Measurements from ENCODE around the gene C17orf100.

C17orf100 gene

DNA sequence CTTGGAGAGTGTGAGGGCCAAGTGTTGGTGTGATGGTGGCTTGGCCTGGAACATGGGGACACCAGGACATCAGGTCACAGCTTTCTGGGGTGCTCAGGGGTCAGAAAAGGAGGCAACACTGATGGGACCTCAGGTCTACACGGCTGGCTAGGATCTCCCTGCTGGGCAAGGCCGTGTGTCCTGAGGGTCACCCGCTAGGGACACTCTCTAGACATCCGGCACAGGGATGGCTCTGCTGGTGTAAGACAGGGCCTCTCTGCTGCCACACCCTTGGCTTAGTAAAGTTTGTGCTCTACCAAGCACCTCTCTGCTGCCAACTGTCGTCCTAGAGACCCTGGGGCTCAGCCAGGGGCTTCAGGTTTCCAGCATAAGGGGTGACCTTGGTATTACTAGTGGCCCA lies 45.3 kb downstream of the C17orf100 start:
- H3F3A ChIP-seq (ENCODE audit: low read depth): no peaks in the 10 kb centered on the region
- H3K79me2 ChIP-seq (ENCODE audit: insufficient read depth, low read length): no peaks in the 10 kb centered on the region
- no peaks in the 10 kb centered on the region for H4K20me1 ChIP-seq (ENCODE audit: insufficient read depth, low read length, poor library complexity, severe bottlenecking)
- no peaks in the 10 kb centered on the region for H3K36me3 ChIP-seq (ENCODE audit: insufficient read depth, low read length)
- TF ChIP-seq EZH2phosphoT487 (IDR thresholded peaks at IDR 0.05; ENCODE audit: borderline replicate concordance): no peak
- TF ChIP-seq, protein P1, sequence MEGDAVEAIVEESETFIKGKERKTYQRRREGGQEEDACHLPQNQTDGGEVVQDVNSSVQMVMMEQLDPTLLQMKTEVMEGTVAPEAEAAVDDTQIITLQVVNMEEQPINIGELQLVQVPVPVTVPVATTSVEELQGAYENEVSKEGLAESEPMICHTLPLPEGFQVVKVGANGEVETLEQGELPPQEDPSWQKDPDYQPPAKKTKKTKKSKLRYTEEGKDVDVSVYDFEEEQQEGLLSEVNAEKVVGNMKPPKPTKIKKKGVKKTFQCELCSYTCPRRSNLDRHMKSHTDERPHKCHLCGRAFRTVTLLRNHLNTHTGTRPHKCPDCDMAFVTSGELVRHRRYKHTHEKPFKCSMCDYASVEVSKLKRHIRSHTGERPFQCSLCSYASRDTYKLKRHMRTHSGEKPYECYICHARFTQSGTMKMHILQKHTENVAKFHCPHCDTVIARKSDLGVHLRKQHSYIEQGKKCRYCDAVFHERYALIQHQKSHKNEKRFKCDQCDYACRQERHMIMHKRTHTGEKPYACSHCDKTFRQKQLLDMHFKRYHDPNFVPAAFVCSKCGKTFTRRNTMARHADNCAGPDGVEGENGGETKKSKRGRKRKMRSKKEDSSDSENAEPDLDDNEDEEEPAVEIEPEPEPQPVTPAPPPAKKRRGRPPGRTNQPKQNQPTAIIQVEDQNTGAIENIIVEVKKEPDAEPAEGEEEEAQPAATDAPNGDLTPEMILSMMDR (conservative IDR thresholded peaks at IDR 0.05; ENCODE audit: low read length): no peak
- no peak overlapping the region for H2AFZ ChIP-seq (ENCODE audit: low read length)
- H3K4me3 ChIP-seq (ENCODE audit: low read length, poor library complexity, severe bottlenecking): no peak overlapping the region
- no peaks in the 10 kb centered on the region for H3K27me3 ChIP-seq (ENCODE audit: insufficient read depth, low read length, poor library complexity, severe bottlenecking)
- no peaks in the 10 kb centered on the region for H3K9me3 ChIP-seq (ENCODE audit: insufficient read depth, low read depth, low read length)
- H3K9ac ChIP-seq (ENCODE audit: low read depth, low read length, poor library complexity, severe bottlenecking): no peak overlapping the region
- H3K4me2 ChIP-seq (ENCODE audit: low read depth, low read length, poor library complexity, severe bottlenecking): no peak overlapping the region
- no peaks in the 10 kb centered on the region for H3K4me1 ChIP-seq (ENCODE audit: insufficient read depth, low read length, poor library complexity, severe bottlenecking)
- H3K9me2 ChIP-seq (replicated peaks; ENCODE audit: low read depth, low read length): no peaks in the 10 kb centered on the region

DNA sequence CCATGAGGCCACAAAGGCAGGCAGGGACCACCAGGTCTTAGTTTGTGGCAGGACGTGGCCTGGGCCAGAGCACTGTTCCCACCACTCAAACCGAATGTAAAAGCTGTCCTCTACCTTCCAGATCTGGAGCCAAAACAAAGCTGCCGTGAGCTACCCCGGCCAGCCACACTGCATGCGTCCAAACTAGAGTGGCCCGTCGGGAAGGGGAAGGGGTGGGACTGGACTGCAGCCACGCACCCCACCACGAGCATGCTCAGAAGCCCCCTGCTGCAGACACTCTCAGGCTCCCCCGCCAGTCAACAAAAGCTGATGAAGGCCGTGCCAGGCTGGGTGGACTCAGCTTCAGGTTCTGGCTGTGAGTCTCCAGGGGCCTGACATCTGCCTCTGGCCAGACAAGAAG lies 46.4 kb downstream of the C17orf100 start:
- Histone ChIP-seq H3K36me3 (ENCODE audit: insufficient read depth, low read length) (no peaks in the 10 kb centered on the region), H3K27me3 (ENCODE audit: insufficient read depth, low read length, poor library complexity, severe bottlenecking) (no peaks in the 10 kb centered on the region), H3F3A (ENCODE audit: low read depth) (no peaks in the 10 kb centered on the region)

DNA sequence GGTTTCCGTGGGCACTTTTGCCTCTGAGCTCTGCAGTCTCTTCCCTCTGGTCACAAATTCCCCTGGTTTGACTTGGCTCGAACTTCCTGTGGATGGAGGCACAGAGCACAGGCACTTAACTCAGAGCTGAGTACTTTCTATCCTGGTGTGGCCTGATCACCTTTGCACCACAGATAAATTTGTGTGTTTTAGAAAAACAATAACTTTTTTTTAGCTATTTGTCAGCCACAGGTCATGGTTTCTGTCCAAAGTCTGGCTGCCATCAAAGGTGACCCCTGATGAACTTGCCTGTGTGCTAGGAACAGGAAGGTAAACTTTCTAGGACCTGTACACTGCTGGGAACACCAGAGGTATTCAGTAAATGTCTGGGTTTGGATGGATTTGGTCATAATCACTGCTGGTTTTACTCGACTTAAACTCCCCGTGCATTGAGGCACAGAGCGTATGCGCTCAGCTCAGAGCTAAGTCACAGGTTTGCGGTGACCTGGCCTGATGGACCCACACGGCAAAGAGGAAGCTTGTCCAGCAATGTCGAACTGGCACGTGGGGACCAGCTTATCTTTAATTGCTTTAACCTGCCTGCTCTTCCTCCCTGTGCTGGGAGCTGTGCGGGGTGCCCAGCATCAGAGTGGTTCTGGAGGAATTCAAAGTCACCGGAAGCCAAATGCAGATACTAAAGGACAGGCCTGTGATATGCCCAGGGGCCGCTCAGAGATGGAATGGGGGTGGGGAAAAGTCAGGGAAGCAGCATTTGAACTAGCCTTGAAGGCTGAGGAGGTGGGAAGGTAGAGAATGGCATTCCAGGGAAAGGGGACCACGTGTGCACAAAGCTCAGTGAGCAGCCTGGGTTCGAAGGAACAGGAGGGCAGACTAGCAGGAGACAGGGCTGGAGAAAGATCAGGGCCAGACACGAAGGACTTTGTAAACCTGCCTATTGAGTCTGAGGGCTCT lies 48.7 kb downstream of the C17orf100 start:
- Histone ChIP-seq H3K4me3 (ENCODE audit: low read length, poor library complexity, severe bottlenecking) (no peak overlapping the region), H3K79me2 (ENCODE audit: insufficient read depth, low read length) (no peaks in the 10 kb centered on the region), H3K27me3 (ENCODE audit: insufficient read depth, low read length, poor library complexity, severe bottlenecking) (no peaks in the 10 kb centered on the region), H3K9ac (ENCODE audit: low read depth, low read length, poor library complexity, severe bottlenecking) (no peak overlapping the region), H3K4me2 (ENCODE audit: low read depth, low read length, poor library complexity, severe bottlenecking) (no peak overlapping the region), H3K9me3 (ENCODE audit: insufficient read depth, low read depth, low read length) (no peaks in the 10 kb centered on the region), H3K36me3 (ENCODE audit: insufficient read depth, low read length) (no peaks in the 10 kb centered on the region), H3K9me2 (replicated peaks; ENCODE audit: low read depth, low read length) (no peaks in the 10 kb centered on the region), H3K4me1 (ENCODE audit: insufficient read depth, low read length, poor library complexity, severe bottlenecking) (no peaks in the 10 kb centered on the region), H2AFZ (ENCODE audit: low read length) (no peak overlapping the region), H3F3A (ENCODE audit: low read depth) (no peaks in the 10 kb centered on the region), H4K20me1 (ENCODE audit: insufficient read depth, low read length, poor library complexity, severe bottlenecking) (no peaks in the 10 kb centered on the region)
- TF ChIP-seq, protein P1 (conservative IDR thresholded peaks at IDR 0.05; ENCODE audit: low read length): no peak
- no peak for TF ChIP-seq EZH2phosphoT487 (IDR thresholded peaks at IDR 0.05; ENCODE audit: borderline replicate concordance)

More for the DNA sequence above, 46.4 kb downstream of the C17orf100 start:
- Histone ChIP-seq H3K4me2 (ENCODE audit: low read depth, low read length, poor library complexity, severe bottlenecking) (no peak overlapping the region), H3K9me3 (ENCODE audit: insufficient read depth, low read depth, low read length) (no peaks in the 10 kb centered on the region), H3K4me1 (ENCODE audit: insufficient read depth, low read length, poor library complexity, severe bottlenecking) (no peaks in the 10 kb centered on the region), H3K4me3 (ENCODE audit: low read length, poor library complexity, severe bottlenecking) (no peak overlapping the region), H2AFZ (ENCODE audit: low read length) (no peak overlapping the region), H3K9me2 (replicated peaks; ENCODE audit: low read depth, low read length) (no peaks in the 10 kb centered on the region), H4K20me1 (ENCODE audit: insufficient read depth, low read length, poor library complexity, severe bottlenecking) (no peaks in the 10 kb centered on the region), H3K9ac (ENCODE audit: low read depth, low read length, poor library complexity, severe bottlenecking) (no peak overlapping the region), H3K79me2 (ENCODE audit: insufficient read depth, low read length) (no peaks in the 10 kb centered on the region)
- TF ChIP-seq EZH2phosphoT487 (IDR thresholded peaks at IDR 0.05; ENCODE audit: borderline replicate concordance): no peak
- TF ChIP-seq, protein P1 (conservative IDR thresholded peaks at IDR 0.05; ENCODE audit: low read length): no peak
